ENCODE results near the gene PROX1.

The PROX1 gene

DNA sequence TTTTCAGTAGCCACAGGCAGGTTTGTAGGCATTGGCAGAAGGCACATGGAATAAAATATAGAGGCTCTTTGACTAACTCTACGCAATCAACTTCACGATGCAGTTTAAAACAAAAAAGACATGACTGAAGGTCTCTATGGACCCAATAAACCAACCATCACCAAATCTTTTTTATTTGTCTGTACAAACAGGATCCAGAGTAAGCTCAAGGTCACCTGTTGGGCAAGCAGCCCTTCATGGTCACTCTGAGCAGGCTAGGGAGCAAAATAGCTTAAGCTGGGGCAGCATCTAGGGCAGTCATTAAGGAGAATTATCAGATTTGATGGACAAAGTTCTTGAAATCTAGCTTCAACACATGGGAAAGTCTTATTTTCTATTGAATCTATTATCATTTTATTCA, 26.8 kb upstream of the PROX1 start:
- Histone ChIP-seq H3K4me3 (ENCODE audit: low read length in 2 of 2) (no peak overlapping the region), H3K36me3 (ENCODE audit: control insufficient read depth in 2 of 2, insufficient read depth in 2 of 2, low read length in 2 of 2) (no peaks in the 10 kb centered on the region)

DNA sequence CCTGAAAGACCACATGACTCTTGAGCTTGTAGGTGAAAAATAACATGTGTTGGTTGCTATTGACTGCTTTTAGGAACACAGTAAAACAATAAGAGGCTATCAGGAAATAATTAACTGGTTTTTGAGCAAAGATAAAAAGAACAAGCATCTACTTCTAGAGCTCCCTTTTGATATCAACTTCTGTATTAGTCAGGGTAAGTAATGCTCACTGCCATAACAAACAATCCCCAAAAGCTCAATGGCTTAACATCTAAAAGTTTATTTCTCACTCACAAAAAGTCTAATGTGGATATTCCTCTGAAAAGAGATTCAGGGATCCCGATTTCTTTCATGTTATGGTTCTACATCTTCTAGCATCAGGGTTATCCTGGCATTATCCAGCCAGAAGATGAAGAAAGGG, 25.3 kb upstream of the PROX1 start:
- H3K9ac ChIP-seq (ENCODE audit: low read length in 2 of 2): no peak overlapping the region
- no peaks in the 10 kb centered on the region for H3K4me1 ChIP-seq (ENCODE audit: control insufficient read depth, insufficient read depth, low read length)
- no peak overlapping the region for H3K4me3 ChIP-seq (ENCODE audit: low read length in 2 of 2)
- H3K27me3 ChIP-seq (ENCODE audit: control insufficient read depth in 1 of 2, insufficient read depth in 2 of 2, low read length in 2 of 2): peaks cover 0 to 2% of the 10 kb centered on the region in 2 donors
- no peaks in the 10 kb centered on the region for H3K36me3 ChIP-seq (ENCODE audit: control insufficient read depth in 2 of 2, insufficient read depth in 2 of 2, low read length in 2 of 2)
- no peak overlapping the region for H3K27ac ChIP-seq (ENCODE audit: low read length)
- H3K9me3 ChIP-seq (ENCODE audit: control insufficient read depth in 2 of 2, low read length in 2 of 2): peaks cover 0 to 2% of the 10 kb centered on the region in 2 donors

More for the DNA sequence above, 26.8 kb upstream of the PROX1 start:
- H3K27me3 ChIP-seq (ENCODE audit: control insufficient read depth in 1 of 2, insufficient read depth in 2 of 2, low read length in 2 of 2): peaks cover 0 to 2% of the 10 kb centered on the region in 2 donors
- no peak overlapping the region for H3K27ac ChIP-seq (ENCODE audit: low read length)
- H3K4me1 ChIP-seq (ENCODE audit: control insufficient read depth, insufficient read depth, low read length): no peaks in the 10 kb centered on the region
- H3K9ac ChIP-seq (ENCODE audit: low read length in 2 of 2): no peak overlapping the region
- H3K9me3 ChIP-seq (ENCODE audit: control insufficient read depth in 2 of 2, low read length in 2 of 2): peaks cover 0 to 2% of the 10 kb centered on the region in 2 donors

DNA sequence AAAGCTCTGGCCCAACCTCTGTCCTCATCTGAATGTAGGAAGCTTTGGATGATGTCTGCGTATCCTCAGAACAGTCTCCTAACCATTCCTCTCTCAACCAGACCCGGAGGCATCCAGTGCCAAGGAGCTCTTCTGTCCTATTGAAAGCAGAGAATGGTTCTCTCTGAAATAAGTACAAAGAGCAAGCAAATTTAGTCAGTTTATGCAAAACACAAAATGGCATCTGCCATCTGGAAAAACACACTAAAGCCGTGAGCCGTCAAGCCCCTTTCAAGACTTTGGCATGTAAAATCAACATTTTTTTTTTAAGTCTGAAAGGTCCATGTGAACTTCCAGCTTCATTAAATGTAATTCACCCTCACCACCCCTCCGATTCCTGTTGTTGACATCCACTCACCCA, 21.7 kb upstream of the PROX1 start:
- peaks cover 0 to 2% of the 10 kb centered on the region in 2 donors for H3K9me3 ChIP-seq (ENCODE audit: control insufficient read depth in 2 of 2, low read length in 2 of 2)
- H3K27me3 ChIP-seq (ENCODE audit: control insufficient read depth in 1 of 2, insufficient read depth in 2 of 2, low read length in 2 of 2): no peaks in the 10 kb centered on the region
- no peak overlapping the region for H3K4me3 ChIP-seq (ENCODE audit: low read length in 2 of 2)
- H3K27ac ChIP-seq (ENCODE audit: low read length): no peak overlapping the region
- H3K9ac ChIP-seq (ENCODE audit: low read length in 2 of 2): no peak overlapping the region
- H3K36me3 ChIP-seq (ENCODE audit: control insufficient read depth in 2 of 2, insufficient read depth in 2 of 2, low read length in 2 of 2): no peaks in the 10 kb centered on the region
- H3K4me1 ChIP-seq (ENCODE audit: control insufficient read depth, insufficient read depth, low read length): no peaks in the 10 kb centered on the region

DNA sequence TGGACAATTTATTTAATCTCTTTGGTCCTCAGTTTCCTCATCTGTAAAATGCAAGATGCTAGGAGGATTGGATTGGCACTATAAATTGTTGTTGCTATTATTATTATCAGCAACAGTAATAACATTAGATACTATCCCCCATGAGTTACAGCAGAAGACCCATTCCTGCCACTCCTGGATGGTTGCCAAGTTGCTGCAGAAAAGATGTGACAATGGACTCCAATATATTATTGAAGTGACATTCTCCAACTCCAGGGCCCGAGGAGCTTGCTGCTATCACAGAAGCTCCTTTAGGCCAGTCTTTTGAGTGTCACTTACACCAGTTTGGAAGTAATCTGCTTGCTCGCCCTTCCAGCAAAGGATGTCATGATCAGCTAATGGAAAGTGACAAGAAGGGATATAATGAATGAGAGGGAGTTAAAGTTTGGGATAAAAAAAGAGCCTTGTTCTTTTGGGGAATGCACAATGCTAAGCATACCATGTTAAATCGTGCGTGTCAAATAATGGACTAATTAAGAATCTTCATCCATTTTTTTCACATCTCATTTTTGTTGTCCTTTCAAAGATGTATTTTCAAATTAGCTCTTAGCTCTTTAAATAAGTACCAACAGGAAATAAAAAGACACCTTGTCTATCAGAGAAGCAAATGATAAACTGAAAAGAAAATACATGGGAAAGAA, 19.5 kb upstream of the PROX1 start:
- Histone ChIP-seq H3K27ac (ENCODE audit: low read length) (no peak overlapping the region), H3K9me3 (ENCODE audit: control insufficient read depth in 2 of 2, low read length in 2 of 2) (peaks cover 0 to 2% of the 10 kb centered on the region in 2 donors), H3K27me3 (ENCODE audit: control insufficient read depth in 1 of 2, insufficient read depth in 2 of 2, low read length in 2 of 2) (no peaks in the 10 kb centered on the region), H3K9ac (ENCODE audit: low read length in 2 of 2) (no peak overlapping the region), H3K4me1 (ENCODE audit: control insufficient read depth, insufficient read depth, low read length) (no peaks in the 10 kb centered on the region), H3K36me3 (ENCODE audit: control insufficient read depth in 2 of 2, insufficient read depth in 2 of 2, low read length in 2 of 2) (no peaks in the 10 kb centered on the region), H3K4me3 (ENCODE audit: low read length in 2 of 2) (no peak overlapping the region)

DNA sequence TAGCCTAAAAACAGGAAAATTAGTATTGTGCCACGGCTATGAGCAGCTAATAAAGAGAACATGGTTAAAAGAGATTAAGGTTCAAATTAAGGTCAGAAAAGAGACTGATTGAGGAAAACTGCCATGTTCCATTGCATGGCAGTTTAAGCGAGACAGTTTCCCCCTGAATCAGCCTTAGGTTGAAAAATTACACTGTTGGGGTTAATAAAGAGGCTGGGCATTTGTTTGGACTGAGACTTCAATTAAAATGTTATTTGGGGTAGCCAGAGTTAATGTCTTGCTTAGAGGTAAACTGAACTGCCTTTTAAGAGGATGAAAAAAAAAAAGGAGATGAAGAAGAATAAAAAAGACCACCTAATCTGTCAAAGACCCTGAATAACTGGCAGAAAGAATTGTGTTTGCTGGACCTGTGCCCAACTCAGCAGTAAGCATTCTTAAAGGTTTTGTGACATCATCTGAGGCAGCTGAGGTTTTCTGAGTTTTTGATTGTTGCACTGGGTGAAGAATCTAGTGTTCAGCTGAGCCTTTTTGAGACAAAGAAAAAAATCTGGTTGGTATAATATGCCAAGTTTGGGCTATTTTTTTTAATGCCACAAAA, 17.7 kb upstream of the PROX1 start:
- H3K4me3 ChIP-seq (ENCODE audit: low read length in 2 of 2): no peak overlapping the region
- peaks cover 0 to 2% of the 10 kb centered on the region in 2 donors for H3K9me3 ChIP-seq (ENCODE audit: control insufficient read depth in 2 of 2, low read length in 2 of 2)
- H3K27ac ChIP-seq (ENCODE audit: low read length): no peak overlapping the region
- no peaks in the 10 kb centered on the region for H3K36me3 ChIP-seq (ENCODE audit: control insufficient read depth in 2 of 2, insufficient read depth in 2 of 2, low read length in 2 of 2)
- no peaks in the 10 kb centered on the region for H3K27me3 ChIP-seq (ENCODE audit: control insufficient read depth in 1 of 2, insufficient read depth in 2 of 2, low read length in 2 of 2)
- no peaks in the 10 kb centered on the region for H3K4me1 ChIP-seq (ENCODE audit: control insufficient read depth, insufficient read depth, low read length)
- no peak overlapping the region for H3K9ac ChIP-seq (ENCODE audit: low read length in 2 of 2)

DNA sequence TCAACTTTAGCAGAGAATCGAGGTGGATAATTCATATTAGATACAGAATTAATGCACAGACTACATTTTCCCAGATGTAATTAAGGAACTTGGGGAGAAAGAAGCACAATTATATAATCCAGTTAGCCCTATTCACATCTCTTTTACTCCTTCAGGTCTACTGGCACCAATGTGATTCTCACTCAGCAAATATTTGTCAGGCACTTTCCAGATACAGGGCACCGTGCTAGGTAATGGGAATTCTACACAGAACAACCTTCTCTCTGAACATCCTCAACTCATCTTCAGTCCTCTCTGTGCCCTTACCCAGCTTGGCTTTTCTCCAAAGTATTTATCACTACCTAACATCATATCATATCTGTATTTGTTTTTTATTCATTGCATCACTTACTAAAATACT, 15.6 kb upstream of the PROX1 start:
- Histone ChIP-seq H3K9me3 (ENCODE audit: control insufficient read depth in 2 of 2, low read length in 2 of 2) (no peaks in the 10 kb centered on the region), H3K27me3 (ENCODE audit: control insufficient read depth in 1 of 2, insufficient read depth in 2 of 2, low read length in 2 of 2) (peaks cover 2 to 6% of the 10 kb centered on the region in 2 donors), H3K4me1 (ENCODE audit: control insufficient read depth, insufficient read depth, low read length) (no peaks in the 10 kb centered on the region), H3K4me3 (ENCODE audit: low read length in 2 of 2) (no peak overlapping the region), H3K36me3 (ENCODE audit: control insufficient read depth in 2 of 2, insufficient read depth in 2 of 2, low read length in 2 of 2) (no peaks in the 10 kb centered on the region), H3K9ac (ENCODE audit: low read length in 2 of 2) (no peak overlapping the region), H3K27ac (ENCODE audit: low read length) (no peak overlapping the region)

DNA sequence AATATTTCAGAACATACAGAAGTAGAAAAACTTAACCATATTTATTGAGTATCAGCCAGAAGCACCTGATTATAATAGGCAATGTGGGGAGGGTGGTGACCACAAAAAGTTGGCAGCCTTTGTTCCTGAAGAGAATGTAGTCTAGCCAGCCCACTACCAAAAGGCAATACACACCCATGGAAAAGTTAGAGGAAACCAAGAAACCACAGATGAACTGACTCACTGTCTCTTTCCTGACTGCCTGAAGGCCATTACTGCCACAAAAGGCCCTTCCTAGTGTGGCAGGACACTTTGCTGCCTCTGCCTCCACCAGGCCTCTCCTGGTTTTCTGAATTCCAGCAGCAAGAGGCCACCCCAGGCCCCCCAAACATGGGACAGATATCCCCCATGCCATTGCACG, 14.6 kb upstream of the PROX1 start:
- Histone ChIP-seq H3K9ac (ENCODE audit: low read length in 2 of 2) (no peak overlapping the region), H3K4me1 (ENCODE audit: control insufficient read depth, insufficient read depth, low read length) (no peaks in the 10 kb centered on the region), H3K36me3 (ENCODE audit: control insufficient read depth in 2 of 2, insufficient read depth in 2 of 2, low read length in 2 of 2) (no peaks in the 10 kb centered on the region), H3K27me3 (ENCODE audit: control insufficient read depth in 1 of 2, insufficient read depth in 2 of 2, low read length in 2 of 2) (peaks cover 2 to 9% of the 10 kb centered on the region in 2 donors), H3K4me3 (ENCODE audit: low read length in 2 of 2) (no peak overlapping the region), H3K27ac (ENCODE audit: low read length) (no peak overlapping the region), H3K9me3 (ENCODE audit: control insufficient read depth in 2 of 2, low read length in 2 of 2) (no peaks in the 10 kb centered on the region)

DNA sequence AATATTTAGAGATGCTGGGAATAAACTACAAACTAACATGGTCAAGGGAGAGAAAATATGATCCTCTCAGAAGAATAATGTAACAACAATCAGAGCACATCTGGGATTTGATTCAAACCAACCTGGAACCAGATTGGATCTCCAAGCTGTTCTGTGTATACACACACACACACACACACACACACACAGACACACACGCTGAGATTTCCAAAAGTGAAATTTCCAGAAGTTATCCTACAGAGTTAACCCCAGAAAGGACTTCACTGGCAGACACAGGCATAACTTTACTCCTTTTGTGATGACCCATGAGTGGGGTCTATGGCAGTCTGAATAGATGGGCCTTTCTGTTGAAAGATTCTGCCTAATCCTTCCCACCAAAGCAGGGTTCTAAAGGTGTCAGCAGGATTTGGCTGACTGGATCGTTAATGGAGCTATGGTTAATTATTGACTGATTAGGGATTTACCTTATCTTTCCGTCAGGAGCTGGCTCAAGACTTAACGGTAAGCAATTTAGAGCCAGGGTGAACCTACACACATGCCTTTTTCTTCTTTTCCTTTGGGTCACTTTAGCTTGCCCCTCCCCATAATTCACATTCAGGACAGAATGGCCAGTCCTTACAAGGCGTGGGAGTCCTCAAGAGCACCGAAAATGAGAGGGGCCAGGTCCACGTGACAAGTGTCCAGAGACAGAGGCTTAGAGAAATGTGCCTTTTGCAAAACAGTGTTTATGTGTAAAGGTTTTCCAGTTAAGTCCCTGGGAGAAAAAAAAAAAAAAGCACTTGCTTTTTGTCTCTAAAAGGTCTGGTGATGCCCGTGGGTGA, 10.9 kb upstream of the PROX1 start:
- Histone ChIP-seq H3K4me3 (ENCODE audit: low read length in 2 of 2) (no peak overlapping the region), H3K9me3 (ENCODE audit: control insufficient read depth in 2 of 2, low read length in 2 of 2) (no peaks in the 10 kb centered on the region), H3K9ac (ENCODE audit: low read length in 2 of 2) (no peak overlapping the region), H3K36me3 (ENCODE audit: control insufficient read depth in 2 of 2, insufficient read depth in 2 of 2, low read length in 2 of 2) (no peaks in the 10 kb centered on the region), H3K27ac (ENCODE audit: low read length) (no peak overlapping the region), H3K4me1 (ENCODE audit: control insufficient read depth, insufficient read depth, low read length) (no peaks in the 10 kb centered on the region), H3K27me3 (ENCODE audit: control insufficient read depth in 1 of 2, insufficient read depth in 2 of 2, low read length in 2 of 2) (peaks cover 25 to 35% of the 10 kb centered on the region in 2 donors)

DNA sequence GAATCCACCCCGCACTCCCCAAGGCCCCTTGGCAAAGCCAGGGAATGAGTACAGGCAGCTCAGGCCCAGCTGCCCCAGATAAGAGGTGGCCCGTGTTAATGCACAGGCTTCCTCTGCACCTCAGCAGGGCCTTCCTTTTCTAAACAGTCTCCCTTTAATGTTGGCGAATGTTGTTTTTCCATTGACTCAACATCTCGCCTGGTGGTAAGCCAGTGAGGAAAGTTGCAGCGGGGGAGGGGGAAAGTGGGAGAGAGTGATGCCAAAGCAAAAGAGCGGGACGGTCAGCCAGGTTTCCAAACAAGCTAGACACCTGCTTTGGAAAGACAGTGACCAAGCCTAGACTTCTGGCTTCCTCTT, 10.3 kb upstream of the PROX1 start:
- no peak overlapping the region for H3K27ac ChIP-seq (ENCODE audit: low read length)
- peaks cover 2% of the 10 kb centered on the region for H3K4me1 ChIP-seq (ENCODE audit: control insufficient read depth, insufficient read depth, low read length)
- H3K9me3 ChIP-seq (ENCODE audit: control insufficient read depth in 2 of 2, low read length in 2 of 2): no peaks in the 10 kb centered on the region
- no peak overlapping the region for H3K9ac ChIP-seq (ENCODE audit: low read length in 2 of 2)
- H3K36me3 ChIP-seq (ENCODE audit: control insufficient read depth in 2 of 2, insufficient read depth in 2 of 2, low read length in 2 of 2): no peaks in the 10 kb centered on the region
- peaks cover 30 to 41% of the 10 kb centered on the region in 2 donors for H3K27me3 ChIP-seq (ENCODE audit: control insufficient read depth in 1 of 2, insufficient read depth in 2 of 2, low read length in 2 of 2)
- no peak overlapping the region for H3K4me3 ChIP-seq (ENCODE audit: low read length in 2 of 2)

DNA sequence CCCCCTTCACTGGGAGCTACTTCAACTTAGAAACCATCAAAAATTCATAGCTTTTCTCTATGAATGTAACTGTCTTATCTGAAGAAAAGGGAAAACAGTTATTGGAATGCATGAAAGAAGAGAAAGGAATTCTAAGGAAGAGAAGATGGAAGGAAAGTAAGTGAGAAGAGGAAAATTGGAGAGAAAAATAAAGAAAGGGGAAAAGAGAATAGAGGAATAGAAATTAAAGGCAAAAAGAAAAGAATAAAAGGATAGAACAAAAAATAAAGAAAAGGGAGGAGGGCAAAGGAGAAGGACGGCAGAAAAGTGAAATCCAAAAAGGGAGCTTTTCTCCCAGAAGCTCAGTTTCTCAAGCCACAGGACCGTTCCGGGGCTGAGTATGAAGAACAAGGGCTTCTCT, 9.9 kb upstream of the PROX1 start:
- Histone ChIP-seq H3K4me3 (ENCODE audit: low read length in 2 of 2) (no peak overlapping the region), H3K9me3 (ENCODE audit: control insufficient read depth in 2 of 2, low read length in 2 of 2) (no peaks in the 10 kb centered on the region), H3K27me3 (ENCODE audit: control insufficient read depth in 1 of 2, insufficient read depth in 2 of 2, low read length in 2 of 2) (peaks cover 30 to 46% of the 10 kb centered on the region in 2 donors), H3K36me3 (ENCODE audit: control insufficient read depth in 2 of 2, insufficient read depth in 2 of 2, low read length in 2 of 2) (no peaks in the 10 kb centered on the region), H3K9ac (ENCODE audit: low read length in 2 of 2) (no peak overlapping the region), H3K27ac (ENCODE audit: low read length) (no peak overlapping the region), H3K4me1 (ENCODE audit: control insufficient read depth, insufficient read depth, low read length) (peaks cover 6% of the 10 kb centered on the region)

Measured in stomach smooth muscle (tissue), 2 donors.